GM06990 (cell line): ENCODE measurements around the gene SZT2.

Source experiments
- DNase-seq: peaks from one replicate; pipeline ENCODE4 v3.0.0-alpha.2; 2011; ENCODE audit not compliant: insufficient read length; ENCODE audit errors: extremely low read depth
- H3K27me3 ChIP-seq: replicated peaks from 2 replicates; pipeline ENCODE4 v1.6.0; 2011; ENCODE audit warnings: low read length; ENCODE audit not compliant: control insufficient read depth, insufficient read depth
- H3K36me3 ChIP-seq: 2 replicates; pipeline ENCODE4 v1.5.1; 2011; ENCODE audit warnings: low read length; ENCODE audit not compliant: control insufficient read depth, insufficient read depth
- H3K4me3 ChIP-seq: replicated peaks from 2 replicates; pipeline ENCODE4 v1.5.1; 2011; ENCODE audit warnings: low read depth, mild to moderate bottlenecking, control low read depth, low read length
- TF ChIP-seq, protein P1 (sequence below): IDR thresholded peaks from 2 replicates; pipeline ENCODE4 v1.5.1; 2011; ENCODE audit warnings: low read length, control low read depth, mild to moderate bottlenecking, inconsistent platforms; ENCODE audit not compliant: insufficient read depth, poor library complexity, severe bottlenecking

SZT2 gene

DNA sequence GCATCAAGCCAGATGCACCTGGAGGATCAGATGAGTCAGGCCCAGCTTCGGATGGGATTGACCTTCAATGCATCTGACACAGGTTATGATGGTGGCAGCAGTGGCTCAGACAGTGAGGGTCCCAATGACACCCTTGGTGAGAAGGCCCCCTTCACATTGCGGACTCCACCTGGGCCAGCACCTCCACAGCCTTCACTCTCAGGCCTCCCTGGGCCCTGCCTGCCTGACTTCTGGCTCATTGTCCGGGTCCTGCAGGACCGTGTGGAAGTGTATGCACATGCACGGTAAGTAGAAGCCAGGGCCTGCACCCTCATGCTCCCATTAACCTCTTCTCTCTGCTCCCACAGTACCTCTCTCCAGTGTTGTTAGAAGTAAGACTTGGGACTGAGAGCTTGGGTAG lies 43.2 kb downstream of the SZT2 start:
- DNase-seq: no peak
- peaks cover 46% of the 10 kb centered on the region for H3K36me3 ChIP-seq
- no peaks in the 10 kb centered on the region for H3K27me3 ChIP-seq
- TF ChIP-seq, protein P1, sequence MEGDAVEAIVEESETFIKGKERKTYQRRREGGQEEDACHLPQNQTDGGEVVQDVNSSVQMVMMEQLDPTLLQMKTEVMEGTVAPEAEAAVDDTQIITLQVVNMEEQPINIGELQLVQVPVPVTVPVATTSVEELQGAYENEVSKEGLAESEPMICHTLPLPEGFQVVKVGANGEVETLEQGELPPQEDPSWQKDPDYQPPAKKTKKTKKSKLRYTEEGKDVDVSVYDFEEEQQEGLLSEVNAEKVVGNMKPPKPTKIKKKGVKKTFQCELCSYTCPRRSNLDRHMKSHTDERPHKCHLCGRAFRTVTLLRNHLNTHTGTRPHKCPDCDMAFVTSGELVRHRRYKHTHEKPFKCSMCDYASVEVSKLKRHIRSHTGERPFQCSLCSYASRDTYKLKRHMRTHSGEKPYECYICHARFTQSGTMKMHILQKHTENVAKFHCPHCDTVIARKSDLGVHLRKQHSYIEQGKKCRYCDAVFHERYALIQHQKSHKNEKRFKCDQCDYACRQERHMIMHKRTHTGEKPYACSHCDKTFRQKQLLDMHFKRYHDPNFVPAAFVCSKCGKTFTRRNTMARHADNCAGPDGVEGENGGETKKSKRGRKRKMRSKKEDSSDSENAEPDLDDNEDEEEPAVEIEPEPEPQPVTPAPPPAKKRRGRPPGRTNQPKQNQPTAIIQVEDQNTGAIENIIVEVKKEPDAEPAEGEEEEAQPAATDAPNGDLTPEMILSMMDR: no peak
- no peak overlapping the region for H3K4me3 ChIP-seq

DNA sequence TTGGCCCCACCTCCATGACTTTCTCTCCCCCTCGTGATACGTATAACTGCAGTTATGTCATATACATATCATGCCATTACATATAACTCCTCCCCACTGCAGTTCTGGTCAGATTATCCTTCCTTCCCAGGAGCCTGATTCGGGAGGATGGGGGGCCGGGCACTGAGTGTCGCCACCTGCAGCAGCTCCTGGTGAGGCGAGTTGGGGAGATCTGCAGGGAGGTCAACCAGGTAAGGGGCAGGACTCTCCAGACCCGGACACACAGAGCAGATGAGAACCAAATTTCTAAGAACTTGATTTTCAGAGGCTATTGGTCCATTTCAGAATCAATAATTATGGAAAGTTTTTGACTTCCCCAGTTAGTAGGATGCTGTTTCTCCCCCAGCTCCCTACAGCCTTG lies 44.6 kb downstream of the SZT2 start:
- DNase-seq: no peak

DNA sequence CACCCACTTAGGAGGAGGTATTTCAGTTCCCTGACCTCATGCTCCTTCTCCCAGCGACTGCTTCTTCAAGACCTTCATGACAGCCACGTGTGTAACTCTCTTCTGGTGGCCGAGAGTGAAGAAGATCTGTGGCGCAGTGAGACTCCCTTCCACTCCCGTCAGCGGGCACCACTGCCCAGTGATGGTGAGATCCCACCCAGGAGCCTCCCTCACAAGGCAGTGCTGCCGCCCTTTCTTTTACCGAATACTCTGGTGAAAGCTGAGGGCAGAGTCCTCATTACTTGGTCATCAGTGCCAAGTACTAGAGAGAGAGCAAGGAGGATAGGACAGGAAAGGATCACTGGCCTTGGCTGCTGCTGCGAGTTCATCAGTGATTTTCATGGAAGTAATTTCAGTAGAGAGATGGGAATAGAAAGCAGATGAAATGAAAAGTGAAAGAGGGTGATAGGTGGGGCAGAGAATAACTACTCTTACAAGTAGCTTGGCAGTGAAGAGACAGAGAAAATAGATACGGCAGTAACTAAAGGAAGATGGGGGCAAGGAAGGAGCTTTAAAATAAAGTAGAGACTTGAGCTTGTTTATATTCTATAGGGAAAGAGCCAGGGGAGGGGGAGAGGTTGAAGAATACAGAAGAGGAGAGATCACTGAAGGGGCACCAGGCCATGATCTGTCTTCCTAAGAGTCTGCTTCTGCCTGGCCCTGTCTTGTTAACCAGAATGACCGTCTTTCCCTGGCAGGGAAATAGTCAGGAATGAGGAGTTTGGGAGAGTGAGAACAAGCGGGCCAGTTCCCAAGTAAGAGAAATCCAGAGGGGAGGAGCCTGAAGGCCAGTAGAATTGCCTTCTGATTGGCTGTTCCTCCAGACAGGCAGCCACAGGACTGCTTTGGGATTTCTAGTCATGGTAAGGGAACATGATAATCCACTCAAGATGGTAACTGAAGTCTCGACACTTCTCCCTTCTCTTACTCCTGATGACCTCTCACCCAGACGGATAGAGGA lies 45.7 kb downstream of the SZT2 start:
- H3K4me3 ChIP-seq: no peak overlapping the region
- no peaks in the 10 kb centered on the region for H3K27me3 ChIP-seq
- DNase-seq: no peak
- TF ChIP-seq, protein P1: no peak
- H3K36me3 ChIP-seq: peaks cover 41% of the 10 kb centered on the region

More for the DNA sequence above, 44.6 kb downstream of the SZT2 start:
- no peak overlapping the region for H3K4me3 ChIP-seq
- TF ChIP-seq, protein P1: no peak
- H3K27me3 ChIP-seq: no peaks in the 10 kb centered on the region
- peaks cover 43% of the 10 kb centered on the region for H3K36me3 ChIP-seq

DNA sequence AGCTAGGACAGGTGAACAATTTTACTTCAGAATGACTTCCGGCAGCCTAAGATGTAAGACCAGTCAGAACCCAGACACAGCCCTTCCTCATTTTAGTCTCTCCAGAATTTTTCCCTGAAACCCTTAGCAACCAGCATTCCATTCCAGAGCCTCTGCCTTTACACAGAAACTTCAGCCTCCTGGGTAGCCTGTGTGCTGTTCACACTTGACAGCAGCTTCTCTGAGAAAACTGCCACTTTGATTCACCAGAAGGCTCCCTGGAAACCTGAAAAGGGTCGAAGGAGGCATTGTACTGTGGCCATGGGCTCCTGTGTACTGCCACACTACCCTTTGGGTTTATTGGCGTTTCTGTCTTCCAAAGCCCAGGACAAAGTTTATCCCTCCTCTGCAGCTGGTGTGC lies 46.7 kb downstream of the SZT2 start:
- H3K4me3 ChIP-seq: no peak overlapping the region
- TF ChIP-seq, protein P1: no peak
- no peaks in the 10 kb centered on the region for H3K27me3 ChIP-seq
- H3K36me3 ChIP-seq: peaks cover 39% of the 10 kb centered on the region
- no peak for DNase-seq

DNA sequence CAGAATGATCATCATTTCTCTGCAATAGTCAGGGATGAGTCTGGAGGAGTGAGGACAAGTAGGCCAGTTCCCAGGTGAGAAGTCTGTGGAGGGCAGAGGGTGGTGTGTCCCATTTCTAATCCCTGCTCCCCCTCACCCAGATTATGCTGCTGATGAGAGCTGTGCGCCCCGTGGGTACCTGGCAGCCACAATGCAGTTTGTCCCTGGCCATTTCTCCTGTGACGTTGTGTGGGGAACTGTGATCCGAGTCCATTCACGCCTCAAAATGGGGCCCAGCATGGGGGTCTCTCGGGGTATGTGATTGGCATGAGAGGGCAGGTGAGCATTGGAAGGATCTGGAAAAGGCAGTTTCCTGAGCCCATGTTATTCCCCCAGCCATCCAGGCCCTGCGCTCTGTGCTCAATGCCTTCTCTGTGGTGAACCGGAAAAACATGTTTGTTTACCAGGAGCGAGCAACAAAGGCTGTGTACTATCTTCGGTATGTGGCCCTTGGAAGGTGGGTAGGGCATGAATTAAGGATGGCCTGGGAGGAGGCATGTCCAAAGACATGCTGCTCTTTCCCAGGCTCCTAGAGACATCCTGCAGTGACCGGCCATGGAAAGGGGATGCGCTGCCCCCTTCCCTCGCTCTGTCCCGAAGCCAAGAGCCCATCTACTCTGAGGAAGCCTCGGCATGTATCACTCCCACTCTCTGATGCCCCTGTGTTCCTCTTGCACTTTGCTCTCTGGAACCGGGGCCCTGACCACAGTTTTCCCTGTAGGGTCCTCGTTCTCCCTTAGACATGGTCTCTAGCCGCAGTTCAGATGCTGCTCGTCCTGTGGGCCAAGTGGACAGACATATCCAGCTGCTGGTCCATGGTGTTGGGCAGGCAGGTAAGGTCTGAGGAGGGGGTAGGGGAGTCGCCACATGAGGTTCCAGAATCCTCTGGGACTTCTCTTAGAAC lies 47.6 kb downstream of the SZT2 start:
- Histone ChIP-seq H3K36me3 (peaks cover 41% of the 10 kb centered on the region), H3K4me3 (no peak overlapping the region), H3K27me3 (no peaks in the 10 kb centered on the region)
- TF ChIP-seq, protein P1: no peak
- no peak for DNase-seq
